ENCODE measurements around the gene RAB3GAP1.
"Not testable (repeated sequence)": the region's sequence is repeated elsewhere in the genome, so short reads cannot be mapped to it uniquely, and the experiment has no call there.

RAB3GAP1 gene

GRCh38 chr2:135052042-135052876, at the start of gene RAB3GAP1:
RAB3GAP1 (plus strand) TSS chr2:135052292; CDS start chr2:135052308, 16 bp downstream.
- DNase-seq: peak in 54 of 56 donors; percentile 8 to 87 (median 65)

DNA sequence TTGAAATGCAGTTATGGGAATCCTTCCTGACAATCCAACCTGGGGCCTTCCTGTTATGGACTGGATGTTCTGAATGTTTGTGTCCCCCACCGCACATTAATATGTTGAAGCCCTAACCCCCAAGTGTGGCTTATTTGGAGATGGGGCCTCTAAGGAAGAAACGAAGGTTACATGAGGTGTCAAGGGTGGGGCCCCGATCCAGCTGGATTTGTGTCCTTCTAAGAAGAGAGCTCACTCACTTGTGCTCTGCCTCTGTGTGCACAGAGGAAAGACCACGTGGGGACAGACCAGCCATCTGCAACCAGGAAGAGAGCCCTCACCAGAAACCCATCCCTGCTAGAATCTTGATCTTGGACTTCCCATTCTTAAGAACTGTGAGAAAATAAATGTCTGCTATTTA, 49.3 kb upstream of the RAB3GAP1 start:
- DNase-seq: no peak

GRCh38 chr2:135004005-135004746, 47.9 kb upstream of the RAB3GAP1 start:
- DNase-seq: peak in 53 of 56 donors; percentile 8 to 83 (median 48)

- DNase-seq: no peak
Observed at GRCh38 chr2:135005753-135006152, 46.3 kb upstream of the RAB3GAP1 start.

DNA sequence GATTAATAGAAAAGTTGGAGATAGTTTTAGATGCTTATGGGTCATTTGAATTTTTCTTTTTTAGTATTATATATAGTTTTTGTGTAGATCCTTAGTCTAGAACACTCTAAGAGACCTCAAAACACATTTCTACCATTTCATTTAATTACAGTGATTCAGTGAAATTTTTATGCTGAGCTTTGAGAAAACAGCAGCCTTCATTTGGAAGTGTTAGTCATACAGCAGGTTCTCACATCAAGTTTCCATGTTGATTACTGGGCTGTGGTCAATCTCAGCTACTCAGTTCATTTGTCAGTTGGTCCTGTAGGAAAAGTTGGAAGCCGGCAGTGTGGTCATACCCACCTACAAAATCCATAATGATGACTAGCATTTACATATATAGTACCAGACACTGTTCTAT, 42.8 kb upstream of the RAB3GAP1 start:
- no peak for DNase-seq

GRCh38 chr2:135010200-135010942, 41.7 kb upstream of the RAB3GAP1 start:
- no peak for DNase-seq

DNA sequence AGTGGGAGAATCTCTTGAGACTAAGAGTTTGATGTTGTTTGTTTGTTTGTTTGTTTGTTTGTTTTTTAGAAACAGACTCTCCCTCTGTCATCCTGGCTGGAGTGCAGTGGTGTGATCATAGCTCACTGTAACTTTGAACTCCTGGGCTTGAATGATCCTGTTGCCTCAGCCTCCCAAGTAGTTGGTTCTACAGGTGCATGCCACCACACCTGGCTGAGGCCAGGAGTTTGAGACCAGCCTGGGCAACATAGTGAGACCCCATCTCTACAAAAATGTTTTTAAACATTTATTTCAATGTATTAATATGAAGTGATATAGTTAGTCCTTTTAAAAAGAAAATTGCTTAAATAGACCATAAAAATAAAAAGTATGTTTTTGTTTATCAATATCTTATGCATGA, 40.5 kb upstream of the RAB3GAP1 start:
- DNase-seq: no peak

DNA sequence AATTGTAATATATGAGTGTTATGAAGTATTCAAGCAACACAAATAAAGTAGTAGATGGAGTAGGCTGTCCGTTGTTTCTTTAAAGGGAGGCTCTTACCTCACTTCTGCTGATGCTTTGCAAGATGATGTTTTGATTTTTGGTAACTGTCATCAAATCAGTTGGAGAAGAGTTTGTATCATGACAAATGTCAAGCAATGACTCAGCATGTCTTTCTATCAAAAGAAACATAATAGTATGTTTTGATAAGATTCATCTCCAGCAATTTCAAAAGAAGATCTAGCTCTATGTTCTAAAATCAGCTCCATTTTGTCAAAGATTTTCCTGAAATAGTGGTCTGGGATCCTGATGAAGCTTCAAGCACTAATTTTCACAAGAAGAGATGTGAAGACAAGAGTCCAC, 30.5 kb upstream of the RAB3GAP1 start:
- no peak for DNase-seq

DNA sequence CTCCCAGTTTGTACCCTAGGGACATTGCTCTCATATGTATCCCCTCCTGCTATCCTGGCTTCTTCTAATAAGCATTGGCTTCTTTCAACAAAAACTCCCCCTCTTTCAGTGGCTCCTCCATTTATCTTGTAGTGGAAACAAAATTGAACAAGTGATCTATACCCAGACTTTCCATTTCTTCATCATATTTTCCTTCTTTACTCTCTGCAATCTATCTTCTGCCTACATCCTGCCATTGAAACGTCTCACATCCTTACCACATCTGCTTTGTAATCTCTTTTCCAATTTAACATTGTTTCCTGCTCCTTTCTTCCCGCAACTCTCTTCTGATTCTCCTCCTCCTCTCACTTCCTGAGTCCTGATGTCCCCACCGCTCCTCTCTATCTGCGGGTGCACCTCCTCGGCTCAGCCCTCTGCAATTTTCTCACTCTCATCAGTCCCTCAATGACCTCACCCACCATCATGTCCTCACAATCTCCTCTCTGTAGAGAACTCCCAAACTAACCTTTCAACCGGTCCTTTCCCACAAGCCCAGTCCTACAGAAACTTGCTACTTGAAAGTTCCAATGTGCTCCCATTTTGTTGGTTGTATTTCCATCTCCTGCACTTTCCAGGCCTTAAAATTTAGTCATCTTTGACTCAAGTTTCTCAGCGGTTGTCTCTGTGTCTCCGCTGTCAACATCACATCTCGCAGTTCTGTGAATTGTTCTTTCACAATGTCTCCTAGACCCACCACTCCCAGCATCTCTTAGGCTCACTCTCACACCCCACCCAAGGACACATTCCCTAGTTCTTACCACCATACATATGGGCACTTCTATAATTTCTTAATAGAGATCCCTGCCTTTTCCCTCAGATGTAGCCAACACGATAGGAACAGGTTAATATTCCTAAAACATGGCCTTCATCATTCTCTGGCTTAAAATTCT, 28.9 kb upstream of the RAB3GAP1 start:
- DNase-seq: no peak

DNA sequence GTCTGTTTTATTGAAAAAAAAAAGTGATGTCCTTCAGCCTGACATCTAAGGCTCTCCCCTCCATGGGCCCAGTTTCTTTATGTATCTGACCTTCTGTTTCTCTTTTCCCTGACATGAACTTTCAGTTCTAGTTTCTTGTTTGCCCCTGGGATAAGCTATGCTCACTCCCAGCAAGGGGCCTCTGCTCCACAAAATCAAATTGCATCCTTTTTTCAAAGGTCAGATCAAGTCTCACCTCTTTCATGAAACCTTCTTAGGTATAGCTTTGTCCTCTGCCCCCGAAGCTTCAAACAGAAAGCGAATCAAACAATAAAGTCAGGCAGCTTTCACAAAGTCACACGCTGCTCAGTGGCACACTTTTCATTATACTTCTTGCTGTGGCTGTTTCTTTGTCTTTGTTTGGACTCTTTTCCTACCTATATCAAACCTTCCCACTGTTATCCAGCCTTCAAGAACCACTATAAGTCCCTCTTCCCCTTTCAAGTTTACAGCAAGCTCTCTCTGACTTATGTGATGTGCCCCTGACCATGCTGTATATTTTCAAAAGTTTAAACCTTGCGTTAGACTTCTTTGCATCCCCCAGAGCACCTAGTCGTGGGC, 28.1 kb upstream of the RAB3GAP1 start:
- no peak for DNase-seq

GRCh38 chr2:135029481-135030134, 22.5 kb upstream of the RAB3GAP1 start:
- DNase-seq: no peak

- no peak for DNase-seq
Observed at GRCh38 chr2:135030826-135031225, 21.3 kb upstream of the RAB3GAP1 start.

- not testable (repeated sequence) for DNase-seq
Observed at GRCh38 chr2:135033216-135033615, 18.9 kb upstream of the RAB3GAP1 start.

DNA sequence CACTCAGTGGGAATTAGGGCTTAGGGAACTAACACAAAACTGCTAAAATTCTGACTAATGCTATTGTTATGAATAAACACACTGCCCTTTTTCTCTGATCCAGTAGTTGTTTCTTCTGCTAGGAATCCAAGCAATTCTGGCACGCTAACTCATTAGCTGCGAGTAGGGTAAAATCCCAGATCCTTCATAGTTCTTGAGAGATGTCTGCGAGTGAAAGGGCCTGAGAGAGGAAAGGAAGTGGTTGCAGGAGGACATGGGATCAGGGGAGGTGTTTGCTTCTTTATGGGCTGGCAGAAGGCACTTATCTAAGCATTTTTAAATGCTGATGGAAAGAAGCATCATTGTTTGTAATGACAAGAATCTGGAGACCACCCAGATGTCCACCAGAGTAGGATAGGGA, 14.3 kb upstream of the RAB3GAP1 start:
- DNase-seq: no peak

GRCh38 chr2:135043345-135043744, 8.7 kb upstream of the RAB3GAP1 start:
- DNase-seq: no peak

DNA sequence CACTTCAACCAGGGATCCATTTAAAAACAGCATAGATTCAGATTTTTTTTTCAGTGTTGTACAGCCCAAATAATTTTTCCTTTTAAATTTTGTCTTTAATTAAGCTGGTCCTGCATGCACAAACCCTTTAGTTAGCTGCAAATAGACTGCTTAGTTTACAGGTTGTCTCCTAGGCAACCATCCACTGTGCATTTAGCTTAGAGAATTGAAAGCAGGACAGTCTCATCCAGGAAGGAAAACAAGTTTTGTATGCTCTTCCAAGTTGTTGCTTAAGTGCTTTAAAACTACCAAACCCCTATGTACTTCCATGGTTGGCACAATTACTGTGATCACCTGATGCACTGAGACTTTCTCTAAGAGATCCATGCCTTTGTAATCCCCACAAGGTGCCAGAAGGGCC, 4.8 kb upstream of the RAB3GAP1 start, which contains the start of gene MAP3K19:
TSS of gene MAP3K19 (minus strand) at position 148 of the 400 bp plus-strand sequence. CDS start 22,800 bp downstream, outside the sequence.
- peak in 1 of 56 donors; percentile 2 for DNase-seq

GRCh38 chr2:135048122-135048521, 4.0 kb upstream of the RAB3GAP1 start:
- DNase-seq: no peak

GRCh38 chr2:135050132-135050531, 2.0 kb upstream of the RAB3GAP1 start:
- no peak for DNase-seq

DNA sequence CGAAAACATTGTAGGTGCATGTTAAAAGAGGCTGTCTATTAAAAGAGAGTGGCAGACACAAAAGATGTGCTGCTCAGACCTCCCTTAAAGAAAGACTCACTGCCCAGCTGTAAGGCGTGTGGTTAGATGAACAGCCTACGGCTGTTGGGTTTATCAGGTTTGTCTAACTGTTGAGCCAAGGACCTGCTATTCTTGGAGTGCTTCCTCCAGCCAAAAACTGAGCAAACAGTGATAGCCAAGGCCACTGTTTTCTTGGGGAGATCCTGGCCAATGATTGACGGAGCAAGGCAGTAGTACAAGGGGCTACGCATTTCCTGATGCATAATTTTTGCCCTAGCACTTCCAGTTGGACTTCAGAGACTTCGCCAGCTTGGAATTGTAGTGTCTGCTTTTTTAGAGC, 1.4 kb upstream of the RAB3GAP1 start:
- no peak for DNase-seq
